Activated CD4-positive, alpha-beta T cell treated with anti-CD3 and anti-CD28 coated beads, Interleukin-2, amount 50 U/mL, for 16 hours (primary cell): ENCODE results near the gene NFATC3.
"Not testable (repeated sequence)": the region's sequence is repeated elsewhere in the genome, so short reads cannot be mapped to it uniquely, and the experiment has no call there.

ENCODE experiments used
- DNase-seq: peaks from one replicate; pipeline ENCODE4 v3.0.0-alpha.2; 2020

Gene NFATC3

DNA sequence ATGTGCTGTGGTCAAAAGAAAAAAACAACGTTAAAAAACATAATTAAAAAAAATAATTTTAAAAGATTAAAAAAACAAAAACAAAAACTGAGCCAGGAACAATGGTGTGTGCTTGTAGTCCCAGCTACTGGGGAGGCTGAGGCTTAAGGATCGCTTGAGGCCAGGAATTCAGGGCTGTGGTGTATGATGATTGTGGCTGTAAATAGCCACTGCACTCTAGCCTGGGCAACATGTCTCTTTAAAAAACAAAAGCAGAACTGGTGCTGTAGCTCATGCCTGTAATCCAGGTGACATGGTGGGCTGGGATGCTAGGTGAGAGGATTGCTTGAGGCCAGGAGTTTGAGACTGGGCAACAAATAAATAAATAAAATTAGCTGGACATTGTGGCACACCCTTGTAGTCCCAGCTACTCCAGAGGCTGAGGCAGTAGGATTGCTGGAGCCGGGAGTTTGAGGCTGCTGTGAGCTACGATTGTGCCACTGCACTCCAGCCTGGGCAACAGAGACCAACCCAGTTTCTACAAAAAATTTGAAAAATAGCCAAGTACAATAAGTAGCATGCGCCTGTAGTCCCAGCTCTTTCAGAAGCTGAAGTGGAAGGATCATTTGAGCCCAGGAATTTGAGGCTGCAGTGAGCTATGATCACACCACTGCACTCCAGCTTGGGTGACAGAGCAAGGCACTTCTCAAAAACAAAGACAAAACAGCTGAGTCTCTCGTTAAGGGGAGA lies 43.6 kb downstream of the NFATC3 start:
- no peak for DNase-seq

DNA sequence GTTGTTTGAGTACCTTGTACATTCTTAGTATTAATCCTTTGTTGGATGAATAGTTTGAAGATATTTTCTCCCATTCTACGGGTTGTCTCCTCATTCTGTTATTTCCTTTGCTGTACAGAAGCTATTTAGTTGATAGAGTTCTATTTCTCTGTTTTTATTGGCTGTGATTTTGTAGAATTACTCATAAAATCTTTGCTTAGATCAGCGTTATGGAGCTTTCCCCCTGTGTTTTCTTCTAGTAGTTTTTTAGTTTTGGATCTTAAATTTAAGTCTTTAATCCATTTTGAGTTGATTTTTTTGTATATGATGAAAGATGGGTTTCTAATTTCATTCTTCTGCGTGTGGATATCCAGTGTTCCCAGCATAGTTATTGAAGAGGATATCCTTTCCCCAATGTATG lies 45.4 kb downstream of the NFATC3 start:
- no peak for DNase-seq

GRCh38 chr16:68131813-68132706 lies 46.9 kb downstream of the NFATC3 start:
- no peak for DNase-seq

- not testable (repeated sequence) for DNase-seq
Measured at GRCh38 chr16:68133000-68133399, 47.8 kb downstream of the NFATC3 start.

DNA sequence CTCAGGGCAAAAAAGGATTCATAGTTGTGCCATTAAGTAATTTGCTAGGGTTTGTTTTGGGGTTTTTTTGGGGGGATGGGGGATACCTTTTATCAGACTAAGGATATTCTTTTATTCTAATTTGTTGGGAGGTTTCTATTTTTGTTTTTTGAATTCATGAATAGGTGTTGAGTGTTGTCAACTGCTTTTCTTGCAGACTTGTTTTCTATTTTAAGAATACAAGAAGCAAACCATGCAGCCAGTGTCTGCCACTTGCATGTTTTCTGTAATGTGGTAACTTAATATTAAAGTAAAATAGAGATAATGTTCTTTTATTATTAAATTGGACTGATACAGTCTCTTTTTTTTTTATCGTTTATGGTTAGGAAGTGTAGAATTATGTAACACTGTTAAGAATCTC lies 49.5 kb downstream of the NFATC3 start:
- no peak for DNase-seq

DNA sequence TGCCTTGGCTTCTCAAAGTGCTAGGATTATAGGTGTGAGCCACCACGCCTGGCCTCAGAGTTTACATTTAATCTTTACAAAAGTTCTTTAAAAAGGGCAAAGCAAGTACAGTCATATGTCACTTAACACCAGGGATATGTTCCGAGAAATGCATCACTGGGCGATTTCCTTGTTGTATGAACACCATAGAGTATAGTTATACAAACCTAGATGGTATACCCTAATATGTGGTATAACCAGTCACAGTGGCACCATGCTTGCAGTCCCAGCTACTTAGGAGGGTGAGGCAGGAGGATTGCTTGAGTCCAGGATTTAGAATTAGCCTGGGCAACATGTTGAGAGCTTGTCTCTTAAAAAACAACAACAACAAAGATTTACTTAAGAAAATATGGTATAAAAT lies 51.3 kb downstream of the NFATC3 start:
- DNase-seq, result no peak

DNA sequence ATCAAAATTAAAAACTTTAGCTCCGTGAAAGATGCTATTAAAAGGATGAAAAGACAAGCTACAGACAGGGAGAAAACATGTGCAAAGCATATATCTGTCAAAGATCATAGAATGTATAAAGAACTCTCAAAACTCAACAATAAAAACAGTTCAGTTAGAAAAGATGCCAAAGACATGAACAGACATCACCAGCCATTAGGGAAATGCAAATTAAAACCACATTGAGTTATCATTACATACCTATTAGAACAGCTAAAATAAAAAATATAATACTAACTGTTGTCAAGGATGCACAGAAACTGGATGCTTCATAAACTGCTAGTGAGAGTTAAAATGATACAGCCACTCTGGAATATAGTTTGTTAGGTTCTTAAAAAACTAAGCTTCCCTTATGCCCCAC lies 58.8 kb downstream of the NFATC3 start:
- no peak for DNase-seq

- DNase-seq, result peak; percentile 23
Measured at GRCh38 chr16:68146585-68146984, 61.4 kb downstream of the NFATC3 start.

- DNase-seq, result peak; percentile 46
Measured at GRCh38 chr16:68147444-68147843, 62.3 kb downstream of the NFATC3 start.

DNA sequence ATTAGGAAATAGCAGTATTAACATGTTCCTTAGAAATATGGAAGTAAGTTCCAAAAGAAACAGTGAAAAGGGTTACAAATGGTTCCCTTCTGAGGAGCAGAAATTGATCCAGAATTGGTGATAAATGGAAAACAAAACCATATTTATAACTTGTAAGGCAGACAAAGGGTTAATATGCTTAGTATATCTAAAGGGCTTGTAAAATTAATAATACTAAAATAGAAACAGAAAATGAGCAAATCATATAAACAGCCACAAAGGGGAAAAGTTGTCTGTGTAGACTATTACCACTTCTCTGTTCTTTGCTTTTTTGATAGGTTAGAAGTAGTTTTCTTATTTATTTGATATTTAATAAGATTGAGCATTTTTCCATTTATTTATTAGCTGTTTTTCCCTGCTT lies 64.4 kb downstream of the NFATC3 start:
- DNase-seq, result no peak

DNA sequence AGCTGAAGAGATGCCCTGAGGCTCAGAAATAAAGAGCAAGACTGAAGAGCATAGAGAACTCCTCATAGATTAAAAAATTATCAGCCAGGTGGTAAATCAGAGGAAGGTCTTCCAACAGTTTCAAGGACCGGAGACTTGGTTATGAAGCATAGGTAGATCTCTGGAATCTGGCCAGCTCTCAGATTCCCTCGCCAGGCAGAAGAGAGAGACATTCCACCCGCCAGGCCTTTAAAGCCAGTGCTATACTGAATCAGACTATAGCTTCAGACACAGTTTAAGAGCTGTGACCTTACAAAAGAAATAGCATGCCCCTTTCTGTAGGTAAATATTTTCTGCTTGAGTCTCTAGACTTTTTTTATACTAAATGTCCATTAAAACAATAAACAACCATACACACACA lies 70.3 kb downstream of the NFATC3 start:
- DNase-seq, result no peak

- DNase-seq, result no peak
Measured at GRCh38 chr16:68162413-68162812, 77.2 kb downstream of the NFATC3 start.

GRCh38 chr16:68163275-68163674 lies 78.1 kb downstream of the NFATC3 start:
- not testable (repeated sequence) for DNase-seq

- no peak for DNase-seq
Measured at GRCh38 chr16:68166264-68166663, 81.1 kb downstream of the NFATC3 start.

DNA sequence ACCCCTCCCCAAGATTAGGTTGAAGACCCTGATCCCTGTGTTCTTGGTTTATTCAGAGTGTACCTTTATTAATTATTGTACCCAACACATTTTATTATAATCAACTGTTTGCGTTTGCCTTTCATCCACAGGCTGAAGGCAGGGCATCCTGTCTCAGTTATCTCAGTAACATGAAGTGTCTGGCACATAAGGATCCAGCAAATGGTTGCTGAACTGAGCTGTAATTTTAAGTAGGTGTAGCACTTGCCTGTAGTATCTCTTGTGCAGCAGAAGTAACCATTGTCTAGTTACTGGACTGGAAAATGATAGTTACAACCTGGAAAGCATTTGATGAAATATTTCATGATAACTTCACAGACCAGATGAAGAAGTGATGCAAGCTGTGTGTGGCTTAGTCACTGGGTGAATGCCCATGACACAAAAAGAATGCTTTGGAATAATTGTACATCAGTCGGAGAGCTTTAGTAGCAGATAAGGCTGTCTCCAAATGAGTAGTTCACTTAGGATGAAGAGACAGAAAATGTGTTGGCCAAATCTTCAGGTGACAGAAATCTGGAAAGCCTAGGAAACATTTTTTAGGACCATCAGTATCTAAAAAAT lies 94.1 kb downstream of the NFATC3 start:
- DNase-seq, result no peak

DNA sequence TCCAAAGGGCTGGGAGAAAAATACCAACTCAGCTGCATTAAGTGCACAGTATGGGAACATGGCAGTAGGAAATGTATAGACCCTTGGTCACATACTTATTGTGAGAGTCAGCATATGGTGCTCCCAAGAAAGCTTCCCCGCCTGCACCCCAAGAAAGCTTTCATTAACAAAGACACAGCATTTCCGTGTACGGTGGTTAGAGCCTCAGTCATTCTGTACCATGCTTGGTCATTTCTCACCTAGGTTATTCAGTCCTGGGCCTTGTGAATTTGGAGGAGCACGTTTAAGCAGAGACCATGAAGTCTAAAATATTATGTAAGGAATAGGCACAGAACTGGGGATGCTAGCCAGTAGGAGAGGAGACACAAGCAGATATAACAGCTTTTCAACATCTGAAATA lies 94.7 kb downstream of the NFATC3 start:
- DNase-seq, result peak; percentile 53

DNA sequence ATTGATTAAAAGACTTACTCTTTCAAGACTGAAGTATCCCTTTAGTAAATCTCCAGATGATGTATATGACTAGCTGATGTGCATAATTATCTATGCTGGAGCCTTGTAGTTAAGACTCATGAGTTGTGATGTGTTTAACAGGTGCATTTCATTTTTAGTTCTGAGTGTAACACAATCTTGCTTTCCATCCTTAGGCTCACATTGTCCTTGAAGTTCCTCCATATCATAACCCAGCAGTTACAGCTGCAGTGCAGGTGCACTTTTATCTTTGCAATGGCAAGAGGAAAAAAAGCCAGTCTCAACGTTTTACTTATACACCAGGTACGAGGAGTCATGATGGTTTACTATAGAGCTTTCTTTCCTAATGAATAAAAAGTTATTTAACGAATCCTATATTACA lies 97.9 kb downstream of the NFATC3 start:
- DNase-seq, result no peak

DNA sequence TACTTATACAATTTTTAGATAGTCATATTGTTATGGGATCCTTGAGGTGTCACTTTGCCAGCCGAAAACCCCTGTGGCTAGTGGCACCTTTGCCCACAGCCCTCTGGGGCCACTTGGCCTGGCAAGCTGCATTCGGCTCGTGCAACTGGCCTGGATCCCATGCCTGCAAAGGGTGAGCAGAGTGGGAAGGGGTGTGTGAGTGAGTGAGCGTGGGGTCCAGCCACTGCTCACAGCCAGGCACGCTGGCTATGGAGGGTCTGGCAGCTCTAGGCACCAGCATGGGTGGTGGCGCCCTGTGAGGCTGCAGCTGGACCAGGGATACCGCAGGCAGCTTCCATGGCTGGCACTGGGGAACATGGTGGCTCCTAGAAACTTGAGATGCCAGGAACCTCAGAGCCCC lies 101.7 kb downstream of the NFATC3 start:
- DNase-seq, result no peak

DNA sequence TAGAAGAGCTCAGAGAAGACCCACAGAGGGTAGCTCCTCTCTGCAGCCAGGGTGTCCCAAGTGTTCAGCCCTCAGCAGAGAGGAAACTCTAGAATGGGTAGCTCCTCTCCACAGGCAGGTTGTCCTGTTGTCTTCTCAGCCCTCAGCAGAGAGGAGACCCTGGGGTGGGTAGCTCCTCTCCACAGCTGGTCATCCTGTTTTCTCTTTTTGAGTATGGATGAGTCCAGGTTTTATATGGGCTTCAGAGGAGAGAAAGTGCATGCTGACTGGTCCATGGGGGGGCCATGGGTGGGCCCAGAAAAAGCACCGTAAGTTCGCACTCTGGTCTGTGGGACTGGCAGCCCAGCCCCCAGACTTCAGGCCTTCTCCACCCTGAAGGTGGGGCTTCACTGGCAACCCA lies 102.3 kb downstream of the NFATC3 start:
- no peak for DNase-seq

DNA sequence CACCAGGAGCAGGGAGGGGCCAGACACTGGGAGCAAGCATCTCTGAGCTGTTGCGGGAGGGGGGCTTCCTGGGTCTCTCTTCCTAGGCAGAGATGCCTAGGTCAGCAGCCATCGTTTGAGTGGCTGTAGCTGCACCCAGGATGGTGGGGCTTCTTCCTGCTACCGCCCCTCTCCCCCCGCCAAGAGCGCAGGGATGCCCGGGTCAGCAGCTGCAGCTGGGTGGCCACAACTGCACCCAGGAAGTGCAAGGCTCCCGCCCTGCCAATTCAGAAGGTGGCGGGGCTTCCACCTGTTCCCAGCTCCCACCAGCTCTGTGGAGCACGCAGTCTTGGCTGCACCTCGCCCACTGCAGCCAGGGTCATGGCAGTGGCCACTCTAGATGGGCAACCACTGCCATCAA lies 103.0 kb downstream of the NFATC3 start:
- DNase-seq, result no peak

DNA sequence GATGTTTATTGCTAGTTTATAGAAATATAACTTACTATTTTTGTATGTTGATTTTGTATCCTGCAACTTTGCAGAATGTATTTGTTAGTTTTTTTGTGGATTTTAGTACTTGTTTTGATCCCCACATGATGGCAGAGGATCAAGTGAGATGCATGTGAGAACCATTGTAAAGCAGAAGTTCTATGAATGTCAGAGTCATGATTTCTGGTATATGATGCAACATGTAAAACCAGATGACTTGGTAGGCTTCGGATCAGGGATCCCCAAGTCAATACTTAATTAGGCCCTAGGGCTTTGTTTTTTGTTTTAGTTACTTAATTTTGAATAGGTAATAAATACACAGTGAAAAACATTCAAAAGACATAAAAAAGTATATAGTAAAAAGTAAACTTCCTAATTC lies 104.9 kb downstream of the NFATC3 start:
- DNase-seq, result no peak

DNA sequence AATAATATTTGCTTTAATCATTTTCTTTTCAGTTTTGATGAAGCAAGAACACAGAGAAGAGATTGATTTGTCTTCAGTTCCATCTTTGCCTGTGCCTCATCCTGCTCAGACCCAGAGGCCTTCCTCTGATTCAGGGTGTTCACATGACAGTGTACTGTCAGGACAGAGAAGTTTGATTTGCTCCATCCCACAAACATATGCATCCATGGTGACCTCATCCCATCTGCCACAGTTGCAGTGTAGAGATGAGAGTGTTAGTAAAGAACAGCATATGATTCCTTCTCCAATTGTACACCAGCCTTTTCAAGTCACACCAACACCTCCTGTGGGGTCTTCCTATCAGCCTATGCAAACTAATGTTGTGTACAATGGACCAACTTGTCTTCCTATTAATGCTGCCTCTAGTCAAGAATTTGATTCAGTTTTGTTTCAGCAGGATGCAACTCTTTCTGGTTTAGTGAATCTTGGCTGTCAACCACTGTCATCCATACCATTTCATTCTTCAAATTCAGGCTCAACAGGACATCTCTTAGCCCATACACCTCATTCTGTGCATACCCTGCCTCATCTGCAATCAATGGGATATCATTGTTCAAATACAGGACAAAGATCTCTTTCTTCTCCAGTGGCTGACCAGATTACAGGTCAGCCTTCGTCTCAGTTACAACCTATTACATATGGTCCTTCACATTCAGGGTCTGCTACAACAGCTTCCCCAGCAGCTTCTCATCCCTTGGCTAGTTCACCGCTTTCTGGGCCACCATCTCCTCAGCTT lies 105.8 kb downstream of the NFATC3 start:
- no peak for DNase-seq

GRCh38 chr16:68194251-68194650 lies 109.1 kb downstream of the NFATC3 start:
- DNase-seq, result no peak
